Measurements from ENCODE around the gene KIF26B.

GRCh38 chr1:245245021-245245667 is 90.4 kb downstream of the KIF26B start:
- TF ChIP-seq, protein P1, sequence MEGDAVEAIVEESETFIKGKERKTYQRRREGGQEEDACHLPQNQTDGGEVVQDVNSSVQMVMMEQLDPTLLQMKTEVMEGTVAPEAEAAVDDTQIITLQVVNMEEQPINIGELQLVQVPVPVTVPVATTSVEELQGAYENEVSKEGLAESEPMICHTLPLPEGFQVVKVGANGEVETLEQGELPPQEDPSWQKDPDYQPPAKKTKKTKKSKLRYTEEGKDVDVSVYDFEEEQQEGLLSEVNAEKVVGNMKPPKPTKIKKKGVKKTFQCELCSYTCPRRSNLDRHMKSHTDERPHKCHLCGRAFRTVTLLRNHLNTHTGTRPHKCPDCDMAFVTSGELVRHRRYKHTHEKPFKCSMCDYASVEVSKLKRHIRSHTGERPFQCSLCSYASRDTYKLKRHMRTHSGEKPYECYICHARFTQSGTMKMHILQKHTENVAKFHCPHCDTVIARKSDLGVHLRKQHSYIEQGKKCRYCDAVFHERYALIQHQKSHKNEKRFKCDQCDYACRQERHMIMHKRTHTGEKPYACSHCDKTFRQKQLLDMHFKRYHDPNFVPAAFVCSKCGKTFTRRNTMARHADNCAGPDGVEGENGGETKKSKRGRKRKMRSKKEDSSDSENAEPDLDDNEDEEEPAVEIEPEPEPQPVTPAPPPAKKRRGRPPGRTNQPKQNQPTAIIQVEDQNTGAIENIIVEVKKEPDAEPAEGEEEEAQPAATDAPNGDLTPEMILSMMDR (IDR thresholded peaks at IDR 0.05; ENCODE audit: low read length) = no peak
- TF ChIP-seq EZH2 (optimal IDR thresholded peaks at IDR 0.05; ENCODE audit: low read depth, low read length) (no peak), EZH2phosphoT487 (IDR thresholded peaks at IDR 0.05; ENCODE audit: low read length) (no peak)

Measured in MM.1S (cell line).